ENCODE measurements around the gene SCN1A.
A peak's percentile ranks its signal among the peaks of the same experiment; 100 is the strongest.

The SCN1A gene

GRCh38 chr2:166127217-166128155 lies at the start of gene SCN1A:
Gene SCN1A (minus strand): TSS chr2:166128020. CDS start chr2:166073621, 54,399 bp downstream.
- no peaks in the 10 kb centered on the region for H3K36me3 ChIP-seq (ENCODE audit: low read depth)
- no peak for DNase-seq (ENCODE audit: low spot score)
- H3K27me3 ChIP-seq (ENCODE audit: insufficient read depth, poor library complexity, severe bottlenecking) = no peaks in the 10 kb centered on the region
- ATAC-seq (ENCODE audit: low read depth) = no peak; the same call in 2 of the 3 replicates
- peaks cover 14% of the 10 kb centered on the region for H3K4me1 ChIP-seq (ENCODE audit: insufficient read depth, poor library complexity, severe bottlenecking)
- no peak within 1 kb of the TSS for H3K4me3 ChIP-seq (ENCODE audit: severe bottlenecking)
- no peaks in the 10 kb centered on the region for H3K9me3 ChIP-seq (ENCODE audit: severe bottlenecking)
- H3K27ac ChIP-seq (ENCODE audit: poor library complexity, severe bottlenecking) = peak within 1 kb of the TSS; percentile 24
- TF ChIP-seq CTCF (IDR thresholded peaks at IDR 0.05; ENCODE audit: poor library complexity, severe bottlenecking) = peak; percentile 89

- DNase-seq (ENCODE audit: low spot score) = no peak
- no peaks in the 10 kb centered on the region for H3K4me1 ChIP-seq (ENCODE audit: insufficient read depth, poor library complexity, severe bottlenecking)
- no peak for TF ChIP-seq CTCF (IDR thresholded peaks at IDR 0.05; ENCODE audit: poor library complexity, severe bottlenecking)
Measured at GRCh38 chr2:166173263-166173662, 45.4 kb upstream of the SCN1A start.

GRCh38 chr2:166171216-166171615 lies 43.4 kb upstream of the SCN1A start:
- ATAC-seq (ENCODE audit: low read depth) = no peak

More at GRCh38 chr2:166173263-166173662, 45.4 kb upstream of the SCN1A start:
- H3K36me3 ChIP-seq (ENCODE audit: low read depth) = no peaks in the 10 kb centered on the region
- no peak overlapping the region for H3K4me3 ChIP-seq (ENCODE audit: severe bottlenecking)
- no peak for ATAC-seq (ENCODE audit: low read depth)
- H3K27ac ChIP-seq (ENCODE audit: poor library complexity, severe bottlenecking) = no peak overlapping the region
- no peaks in the 10 kb centered on the region for H3K27me3 ChIP-seq (ENCODE audit: insufficient read depth, poor library complexity, severe bottlenecking)
- H3K9me3 ChIP-seq (ENCODE audit: severe bottlenecking) = no peaks in the 10 kb centered on the region

GRCh38 chr2:166170356-166170755 lies 42.5 kb upstream of the SCN1A start:
- Histone ChIP-seq H3K27ac (ENCODE audit: poor library complexity, severe bottlenecking) (no peak overlapping the region), H3K36me3 (ENCODE audit: low read depth) (no peaks in the 10 kb centered on the region), H3K4me1 (ENCODE audit: insufficient read depth, poor library complexity, severe bottlenecking) (no peaks in the 10 kb centered on the region), H3K27me3 (ENCODE audit: insufficient read depth, poor library complexity, severe bottlenecking) (no peaks in the 10 kb centered on the region), H3K9me3 (ENCODE audit: severe bottlenecking) (no peaks in the 10 kb centered on the region), H3K4me3 (ENCODE audit: severe bottlenecking) (no peak overlapping the region)
- TF ChIP-seq CTCF (IDR thresholded peaks at IDR 0.05; ENCODE audit: poor library complexity, severe bottlenecking) = no peak
- DNase-seq (ENCODE audit: low spot score) = no peak
- ATAC-seq (ENCODE audit: low read depth) = peak; percentile 61

More at GRCh38 chr2:166171216-166171615, 43.4 kb upstream of the SCN1A start:
- Histone ChIP-seq H3K27me3 (ENCODE audit: insufficient read depth, poor library complexity, severe bottlenecking) (no peaks in the 10 kb centered on the region), H3K9me3 (ENCODE audit: severe bottlenecking) (no peaks in the 10 kb centered on the region), H3K27ac (ENCODE audit: poor library complexity, severe bottlenecking) (no peak overlapping the region), H3K36me3 (ENCODE audit: low read depth) (no peaks in the 10 kb centered on the region), H3K4me3 (ENCODE audit: severe bottlenecking) (no peak overlapping the region), H3K4me1 (ENCODE audit: insufficient read depth, poor library complexity, severe bottlenecking) (no peaks in the 10 kb centered on the region)
- DNase-seq (ENCODE audit: low spot score) = no peak
- no peak for TF ChIP-seq CTCF (IDR thresholded peaks at IDR 0.05; ENCODE audit: poor library complexity, severe bottlenecking)

GRCh38 chr2:166167449-166167848 lies 39.6 kb upstream of the SCN1A start:
- H3K4me1 ChIP-seq (ENCODE audit: insufficient read depth, poor library complexity, severe bottlenecking) = no peaks in the 10 kb centered on the region
- no peak overlapping the region for H3K27ac ChIP-seq (ENCODE audit: poor library complexity, severe bottlenecking)
- no peak for DNase-seq (ENCODE audit: low spot score)
- no peaks in the 10 kb centered on the region for H3K36me3 ChIP-seq (ENCODE audit: low read depth)
- ATAC-seq (ENCODE audit: low read depth) = 0 out of 3 replicates have a peak, but pooled peaks have one; percentile 10
- no peak for TF ChIP-seq CTCF (IDR thresholded peaks at IDR 0.05; ENCODE audit: poor library complexity, severe bottlenecking)
- H3K9me3 ChIP-seq (ENCODE audit: severe bottlenecking) = no peaks in the 10 kb centered on the region
- H3K4me3 ChIP-seq (ENCODE audit: severe bottlenecking) = no peak overlapping the region
- H3K27me3 ChIP-seq (ENCODE audit: insufficient read depth, poor library complexity, severe bottlenecking) = no peaks in the 10 kb centered on the region

Data from RWPE2 (cell line).